Suppressor macrophage (primary cell): ENCODE measurements around the gene TAAR5.
"Not testable (repeated sequence)": the region's sequence is repeated elsewhere in the genome, so short reads cannot be mapped to it uniquely, and the experiment has no call there.

Source experiments
- DNase-seq, 4 experiments: peaks; one replicate each; pipeline ENCODE4 v3.0.0-alpha.2; 2020 to 2022
- total RNA-seq, 17 experiments: gene quantifications; one replicate each; lab custom pipeline; 2026; ENCODE audit warnings: mixed read lengths in 6 of 17, inconsistent platforms in 3 of 17; lab: John Stamatoyannopoulos, UW

Gene TAAR5, protein sequence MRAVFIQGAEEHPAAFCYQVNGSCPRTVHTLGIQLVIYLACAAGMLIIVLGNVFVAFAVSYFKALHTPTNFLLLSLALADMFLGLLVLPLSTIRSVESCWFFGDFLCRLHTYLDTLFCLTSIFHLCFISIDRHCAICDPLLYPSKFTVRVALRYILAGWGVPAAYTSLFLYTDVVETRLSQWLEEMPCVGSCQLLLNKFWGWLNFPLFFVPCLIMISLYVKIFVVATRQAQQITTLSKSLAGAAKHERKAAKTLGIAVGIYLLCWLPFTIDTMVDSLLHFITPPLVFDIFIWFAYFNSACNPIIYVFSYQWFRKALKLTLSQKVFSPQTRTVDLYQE
- total RNA-seq, result 0 to 0.22 (median 0) reads per million in 17 experiments

DNA sequence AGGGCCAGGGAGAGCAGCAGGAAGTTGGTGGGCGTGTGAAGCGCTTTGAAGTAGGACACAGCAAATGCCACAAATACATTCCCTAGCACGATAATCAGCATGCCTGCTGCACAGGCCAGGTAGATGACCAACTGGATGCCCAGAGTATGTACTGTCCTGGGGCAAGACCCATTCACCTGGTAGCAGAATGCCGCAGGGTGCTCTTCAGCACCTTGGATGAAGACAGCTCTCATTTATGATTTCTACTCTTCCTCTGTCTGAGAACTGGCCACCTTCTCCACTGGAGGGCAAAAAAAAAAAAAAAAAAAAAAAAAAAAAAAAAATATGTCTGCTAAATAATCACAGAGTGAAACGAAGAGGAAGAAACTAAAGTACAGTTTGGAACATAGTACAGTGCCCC lies at the start of gene TAAR5:
TAAR5 (minus strand) TSS at position 288 of the 400 bp plus-strand sequence; CDS start at position 233, 55 bp downstream.
- DNase-seq, result no peak

DNA sequence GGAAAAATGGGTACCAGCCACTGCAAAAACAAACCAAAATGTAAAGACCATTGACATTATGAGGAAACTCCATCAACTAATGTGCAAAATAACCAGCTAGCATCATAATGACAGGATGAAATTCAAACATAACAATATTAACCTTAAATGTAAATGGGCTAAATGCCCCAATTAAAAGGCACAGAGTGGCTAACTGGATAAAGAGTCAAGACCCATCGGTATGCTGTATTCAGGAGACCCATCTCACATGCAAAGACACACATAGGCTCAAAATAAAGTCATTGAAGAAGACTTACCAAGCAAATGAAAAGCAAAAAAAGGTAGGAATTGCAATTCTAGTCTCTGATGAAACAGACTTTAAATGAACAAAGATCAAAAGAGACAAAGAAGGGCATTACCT lies 47.6 kb upstream of the TAAR5 start:
- not testable (repeated sequence) for DNase-seq

DNA sequence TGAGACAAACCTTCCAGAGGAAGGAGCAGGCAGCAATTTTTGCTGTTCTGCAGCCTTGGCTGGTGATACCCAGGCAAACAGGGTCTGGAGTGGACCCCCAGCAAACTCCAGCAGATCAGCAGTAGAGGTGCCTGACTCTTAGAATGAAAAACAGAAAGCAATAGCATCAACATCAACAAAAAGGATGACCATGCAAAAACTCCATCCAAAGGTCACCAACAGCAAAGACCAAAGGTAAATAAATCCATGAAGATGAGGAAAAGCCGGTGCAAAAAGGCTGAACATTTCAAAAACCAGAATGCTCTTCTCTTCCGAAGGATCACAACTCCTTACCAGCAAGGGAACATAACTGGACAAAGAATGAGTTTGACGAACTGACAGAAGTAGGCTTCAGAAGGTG lies 46.4 kb upstream of the TAAR5 start:
- not testable (repeated sequence) for DNase-seq

DNA sequence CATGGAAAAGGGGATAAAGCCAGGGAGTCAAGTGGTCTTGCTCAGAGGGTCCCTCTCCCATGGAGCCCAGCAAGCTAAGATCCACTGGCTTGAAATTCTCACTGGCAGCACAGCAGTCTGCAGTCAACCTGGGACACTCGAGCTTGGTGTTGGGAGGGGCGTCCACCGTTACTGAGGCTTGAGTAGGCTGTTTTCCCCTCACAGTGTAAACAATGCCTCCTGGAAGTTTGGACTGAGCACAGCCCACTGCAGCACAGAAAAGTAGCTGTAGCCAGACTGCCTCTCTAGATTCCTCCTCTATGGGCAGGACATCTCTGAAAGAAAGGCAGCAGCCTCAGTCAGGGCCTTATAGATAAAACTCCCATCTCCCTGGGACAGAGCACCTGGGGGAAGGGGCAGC lies 45.7 kb upstream of the TAAR5 start:
- not testable (repeated sequence) for DNase-seq

DNA sequence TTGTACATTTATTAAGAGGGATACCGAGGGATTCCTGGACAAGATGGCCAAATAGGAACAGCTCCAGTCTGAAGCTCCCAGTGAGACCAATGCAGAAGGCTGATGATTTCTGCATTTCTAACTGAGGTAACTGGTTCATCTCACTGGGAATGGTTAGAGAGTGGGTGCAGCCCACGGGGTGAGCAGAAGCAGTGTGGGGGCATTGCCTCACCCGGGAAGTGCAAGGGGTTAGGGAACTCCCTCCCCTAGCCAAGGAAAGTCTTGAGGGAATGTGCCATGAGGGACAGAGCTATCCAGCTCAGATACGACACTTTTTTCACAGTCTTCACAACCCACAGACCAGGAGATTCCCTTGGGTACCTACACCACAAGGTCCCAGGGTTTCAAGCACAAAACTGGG lies 45.3 kb upstream of the TAAR5 start:
- DNase-seq, result peak in 3 of 4 experiments; percentile 9 to 33 (median 11)

DNA sequence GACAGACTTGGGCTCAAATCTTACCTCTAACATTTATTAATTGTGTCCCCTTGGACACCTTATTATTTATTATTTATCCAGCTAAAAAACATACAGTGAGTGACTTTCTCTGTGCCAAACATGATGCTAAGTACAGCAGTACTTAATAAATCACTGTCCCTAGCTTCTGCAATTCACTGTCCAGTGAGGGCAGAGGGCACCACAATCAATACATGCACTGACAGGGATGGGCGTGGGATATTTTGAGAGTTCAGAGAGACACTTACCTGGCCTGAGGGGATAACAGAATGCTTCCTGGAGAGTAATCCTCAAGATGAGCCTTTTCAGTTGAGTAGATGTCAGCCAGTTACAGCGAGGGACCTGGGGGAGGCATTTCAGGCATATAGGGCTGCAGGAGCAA lies 43.8 kb upstream of the TAAR5 start:
- no peak for DNase-seq

DNA sequence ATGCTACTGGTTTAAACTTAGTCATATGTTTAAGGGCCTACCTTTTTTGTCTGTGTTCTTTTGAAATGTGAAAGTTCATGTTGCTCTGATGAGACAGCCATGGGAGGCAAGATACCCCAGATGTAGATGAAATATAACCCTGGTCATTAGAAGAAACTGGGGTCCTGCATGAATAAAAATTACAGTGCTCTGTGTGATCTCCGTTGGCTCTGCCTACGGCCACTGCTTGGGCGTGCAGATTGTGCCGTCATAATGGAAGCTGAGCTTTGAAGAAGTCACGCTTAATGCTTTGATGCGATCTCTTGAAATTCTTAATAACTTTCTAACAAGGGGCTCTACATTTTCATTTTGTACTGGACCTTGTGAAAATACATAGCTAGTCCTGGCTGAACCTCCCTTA lies 34.6 kb upstream of the TAAR5 start, which contains the start of gene TAAR2:
TAAR2 (minus strand) TSS at position 101 of the 400 bp plus-strand sequence; CDS start at position 101, 0 bp downstream.
- DNase-seq, result no peak

DNA sequence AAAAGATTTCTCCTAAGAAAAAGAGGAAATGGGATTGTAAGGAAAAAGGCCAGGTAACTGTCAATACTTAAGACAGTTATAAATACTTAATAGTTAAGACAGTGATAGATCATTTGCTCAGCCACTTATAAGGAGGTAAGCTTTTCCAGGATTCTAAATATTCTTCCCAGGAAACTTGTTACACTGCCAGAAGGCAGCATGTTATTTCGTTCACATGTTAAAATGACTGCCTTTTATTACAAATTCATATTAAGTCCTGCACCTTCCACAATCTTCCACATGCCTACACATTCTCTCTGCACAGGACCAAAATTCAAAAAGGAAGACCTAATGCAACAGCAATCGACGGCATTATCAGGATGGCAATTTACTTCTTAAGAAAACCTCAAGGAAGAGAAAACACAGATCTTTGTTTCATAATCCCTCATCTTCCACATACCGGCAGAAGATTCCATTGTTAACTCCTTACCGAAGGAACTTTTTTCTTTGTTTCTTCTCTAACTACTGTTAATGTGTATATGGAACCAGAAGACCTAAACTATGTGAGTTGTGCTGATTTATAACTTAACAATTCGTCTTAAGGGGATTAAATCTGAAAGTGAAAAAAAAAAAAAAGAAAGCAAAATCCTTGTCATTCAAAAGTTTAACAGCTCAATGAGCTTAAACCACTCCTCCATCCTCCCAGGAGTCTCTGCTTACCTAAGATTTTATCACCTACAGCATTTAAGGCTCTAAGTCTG lies 33.7 kb upstream of the TAAR5 start:
- no peak for DNase-seq

DNA sequence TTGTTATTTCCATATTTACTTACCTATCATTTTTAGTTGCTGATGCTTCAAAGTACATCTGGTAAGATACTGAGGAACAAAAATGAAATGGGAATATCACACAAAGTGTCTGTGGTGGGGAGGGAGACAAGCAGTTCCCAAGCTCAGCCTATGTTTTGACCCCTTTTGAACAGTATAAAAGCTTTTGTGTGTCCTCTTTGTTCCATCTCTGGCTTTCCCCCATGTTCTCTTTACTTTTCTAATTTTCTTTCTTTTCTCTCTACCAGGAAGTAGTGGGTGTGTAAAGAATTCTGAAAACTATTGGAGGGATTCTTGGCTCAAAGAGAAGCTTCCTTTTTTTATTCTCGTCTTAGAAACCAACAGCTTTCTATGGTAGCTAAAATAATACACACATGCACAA lies 27.1 kb upstream of the TAAR5 start:
- no peak for DNase-seq

DNA sequence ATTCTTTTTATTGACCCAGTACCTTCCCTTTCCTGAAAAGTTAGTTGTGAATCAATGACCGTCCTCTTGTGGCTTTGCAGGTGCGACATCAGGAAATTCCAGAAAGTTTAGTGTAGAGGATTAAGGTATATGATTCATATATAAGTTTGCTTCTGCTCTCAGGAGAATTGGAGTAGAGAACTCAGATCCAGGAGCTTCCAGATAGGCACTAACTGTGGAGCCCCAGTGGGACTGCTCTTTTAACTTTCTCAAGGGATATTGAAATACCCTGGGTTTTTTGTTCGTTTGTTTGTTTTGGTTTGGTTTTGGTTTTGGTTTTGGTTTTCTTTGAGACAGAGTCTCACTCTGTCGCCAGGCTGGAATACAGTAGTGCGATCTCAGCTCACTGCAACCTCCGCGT lies 25.0 kb upstream of the TAAR5 start:
- DNase-seq, result no peak

DNA sequence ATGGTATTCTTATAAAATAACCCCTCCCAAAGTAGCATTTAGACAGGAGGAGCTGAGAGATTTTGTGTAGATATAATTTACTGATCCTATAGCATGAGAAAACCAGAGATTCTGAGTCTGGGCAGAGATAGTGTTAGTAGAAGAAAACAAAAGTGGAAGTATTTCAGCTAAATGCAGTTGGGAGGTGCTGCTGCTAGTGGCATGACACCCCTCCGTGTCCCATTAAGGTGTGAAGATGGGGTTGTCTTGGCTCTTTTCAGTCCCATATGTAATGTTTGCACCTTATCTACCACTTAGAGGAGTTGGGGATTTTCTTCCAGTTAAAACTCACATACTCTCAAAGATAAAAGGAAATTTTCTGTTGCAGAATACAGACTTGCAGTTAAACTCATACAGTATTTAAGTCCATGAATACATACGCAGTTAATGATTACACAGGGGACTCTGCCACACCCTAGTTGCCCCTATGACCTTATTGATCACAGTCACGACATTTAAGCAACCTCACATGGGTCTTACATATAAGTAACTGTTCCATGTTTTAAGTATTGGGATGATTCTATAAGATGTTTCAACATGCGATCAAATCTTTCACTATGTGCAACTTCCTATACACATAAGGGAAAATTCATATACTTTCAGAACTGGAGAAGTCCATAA lies 23.0 kb upstream of the TAAR5 start:
- DNase-seq, result no peak

DNA sequence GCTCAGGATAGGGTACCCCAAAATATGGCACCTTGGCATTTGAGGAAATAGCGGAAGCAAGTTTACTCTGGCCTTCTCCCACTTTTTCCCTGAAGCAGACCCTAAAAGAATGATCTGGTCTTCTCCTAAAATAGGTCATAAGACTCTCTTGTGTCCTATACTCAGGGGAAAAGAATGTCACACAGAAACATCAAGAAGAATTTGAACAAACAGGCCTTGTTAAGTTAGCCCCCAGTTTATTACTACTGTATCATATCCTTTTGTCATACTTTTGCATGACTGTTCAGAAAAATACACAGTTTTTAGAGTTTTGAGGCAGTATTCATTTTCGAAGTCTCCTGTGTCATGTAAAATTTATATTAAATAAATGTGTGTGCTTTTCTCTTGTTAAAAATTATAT lies 22.1 kb upstream of the TAAR5 start:
- DNase-seq, result no peak

DNA sequence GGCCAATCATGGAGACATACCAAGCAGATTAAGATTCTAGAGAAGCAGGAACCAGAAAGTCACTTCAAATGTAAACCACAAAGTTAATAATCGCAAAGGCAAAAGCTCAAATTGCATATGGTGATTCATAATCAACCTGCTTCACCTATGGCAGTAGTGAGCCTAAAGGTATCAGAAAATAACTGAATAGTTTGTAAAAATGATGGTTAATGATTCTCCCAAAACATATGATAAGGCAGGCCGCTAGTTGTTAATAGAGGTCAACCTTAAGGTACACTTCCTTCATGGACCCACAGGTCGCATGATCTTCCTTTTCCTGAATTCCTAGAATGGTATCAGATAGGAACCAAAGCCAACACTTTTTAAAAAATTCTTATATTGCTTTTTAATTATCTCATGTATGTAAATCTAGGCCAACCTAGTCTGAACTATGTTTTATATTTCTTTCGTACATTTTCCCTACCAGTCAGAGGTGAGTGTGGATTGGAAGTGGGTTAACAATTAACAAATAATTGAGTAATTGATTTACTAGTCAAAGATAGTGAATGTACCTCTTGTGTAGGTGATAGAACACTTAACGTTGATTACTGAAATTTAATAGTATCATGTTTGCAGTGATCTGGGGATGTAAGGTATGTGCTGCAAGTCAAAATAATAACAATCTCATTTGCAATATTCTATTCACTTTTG lies 18.1 kb upstream of the TAAR5 start:
- no peak for DNase-seq

DNA sequence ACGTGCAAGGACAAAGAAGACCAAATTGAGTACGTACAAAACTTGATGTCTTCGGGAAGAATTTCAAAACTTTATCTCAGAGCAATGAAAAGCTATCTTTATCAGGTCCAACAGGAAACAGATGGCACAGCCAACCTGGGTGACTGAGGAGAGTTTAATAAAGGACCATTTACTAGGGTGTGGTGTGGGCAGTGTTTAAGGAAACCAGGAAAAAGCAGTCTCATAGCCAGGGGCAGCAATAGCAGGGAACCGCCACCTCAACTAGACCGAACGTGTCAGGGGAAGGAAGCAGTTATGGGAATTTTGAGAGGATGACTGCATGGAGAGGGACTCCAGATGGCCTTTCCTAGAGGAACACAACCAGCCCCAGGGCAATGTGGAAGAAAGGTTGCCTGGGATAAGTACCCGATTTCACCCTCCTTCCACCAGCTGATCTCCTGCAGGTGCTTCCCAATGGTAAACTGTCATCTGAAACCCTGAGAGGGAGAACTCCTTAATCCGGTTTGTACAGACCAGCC lies 15.2 kb upstream of the TAAR5 start:
- DNase-seq, result no peak

DNA sequence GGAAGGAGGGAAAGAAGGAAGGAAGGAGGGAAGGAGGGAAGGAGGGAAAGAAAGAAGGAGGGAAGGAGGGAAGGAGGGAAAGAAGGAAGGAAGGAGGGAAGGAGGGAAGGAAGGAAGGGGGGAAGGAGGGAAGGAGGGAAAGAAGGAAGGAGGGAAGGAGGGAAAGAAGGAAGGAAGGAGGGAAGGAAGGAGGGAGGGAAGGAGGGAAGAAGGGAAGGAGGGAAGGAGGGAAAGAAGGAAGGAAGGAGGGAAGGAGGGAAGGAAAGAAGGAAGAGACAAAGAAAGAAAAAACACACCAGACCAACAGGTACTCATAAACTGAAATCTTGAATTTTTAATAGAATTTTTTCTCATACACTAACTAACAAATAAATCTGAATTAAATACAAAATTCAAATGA lies 11.4 kb upstream of the TAAR5 start:
- not testable (repeated sequence) for DNase-seq

DNA sequence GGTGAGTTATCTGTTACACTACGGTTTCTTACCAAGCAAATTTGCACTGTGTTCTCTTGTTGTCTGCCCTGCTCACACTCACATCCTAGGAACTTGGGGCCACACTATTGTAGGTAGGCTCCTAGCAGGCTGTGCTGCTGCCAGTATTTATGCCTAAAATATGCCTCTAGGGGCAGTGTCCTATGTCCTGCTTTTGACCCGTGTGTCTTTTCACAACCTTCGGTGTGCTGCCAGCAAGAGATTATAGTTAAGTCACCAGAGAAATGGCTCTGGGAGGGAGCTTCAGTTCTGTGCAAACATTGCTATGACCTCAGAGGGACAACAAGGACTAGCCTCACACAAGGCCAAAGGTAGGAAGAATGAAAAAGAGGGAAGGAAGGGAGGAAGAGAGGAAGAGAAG lies 8.9 kb upstream of the TAAR5 start:
- DNase-seq, result peak in 3 of 4 experiments; percentile 22 to 41 (median 31)

DNA sequence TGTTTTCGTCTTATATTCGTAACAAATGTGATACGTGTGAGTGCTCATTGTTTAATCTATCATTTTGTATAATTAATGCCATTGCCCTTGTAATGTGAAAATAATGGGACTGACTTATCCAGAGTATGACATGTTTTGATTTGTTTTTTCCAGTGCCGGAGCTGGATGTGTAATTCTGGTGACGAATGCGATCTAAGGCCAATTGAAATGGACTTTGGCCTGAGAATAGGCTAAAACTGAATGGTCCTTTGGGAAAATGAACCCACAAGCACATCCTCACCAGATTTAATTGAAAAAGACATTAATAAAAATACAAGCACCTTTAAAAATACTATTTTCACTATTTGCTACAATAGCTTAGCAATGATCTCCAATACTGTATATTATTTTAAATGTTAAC lies 6.7 kb upstream of the TAAR5 start:
- no peak for DNase-seq

DNA sequence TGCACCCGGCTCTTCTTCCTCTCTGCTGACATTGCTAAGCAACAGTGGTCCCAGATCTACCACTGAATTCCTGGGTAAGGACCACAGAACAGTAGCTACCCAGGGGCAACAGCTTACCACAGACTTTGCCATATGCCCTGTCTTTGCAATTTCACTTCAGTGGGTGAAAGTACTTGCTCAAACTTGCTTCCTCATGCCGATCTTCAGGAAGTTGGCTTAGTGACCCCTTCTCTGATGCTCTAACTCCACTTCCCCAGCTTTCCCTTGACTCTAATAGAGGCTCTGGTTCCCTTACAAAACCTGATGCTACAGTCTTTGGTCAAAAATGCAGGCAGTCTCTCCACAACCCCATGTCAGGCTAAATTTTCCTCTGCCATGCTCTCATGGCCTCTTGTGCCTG lies 3.3 kb upstream of the TAAR5 start:
- DNase-seq, result peak; percentile 42 to 74 (median 54)

DNA sequence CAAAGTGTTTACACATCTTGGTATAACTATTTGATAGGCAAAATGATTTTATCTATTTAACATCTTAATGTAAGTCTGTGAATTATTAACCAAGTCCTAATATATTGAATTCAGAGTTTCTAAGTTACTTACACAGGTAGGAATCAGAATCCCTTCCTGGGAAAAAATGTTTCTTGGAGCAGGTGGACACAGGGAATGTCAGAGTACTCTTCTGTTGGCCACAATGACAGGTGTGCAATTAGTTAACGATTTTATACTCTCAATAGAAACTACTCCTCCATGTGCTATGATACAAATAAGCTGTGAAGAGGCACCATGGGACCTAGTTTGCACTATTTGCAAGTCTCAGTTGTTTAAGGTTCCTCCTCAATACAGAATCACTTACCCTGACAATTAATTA lies 821 bp upstream of the TAAR5 start:
- no peak for DNase-seq

DNA sequence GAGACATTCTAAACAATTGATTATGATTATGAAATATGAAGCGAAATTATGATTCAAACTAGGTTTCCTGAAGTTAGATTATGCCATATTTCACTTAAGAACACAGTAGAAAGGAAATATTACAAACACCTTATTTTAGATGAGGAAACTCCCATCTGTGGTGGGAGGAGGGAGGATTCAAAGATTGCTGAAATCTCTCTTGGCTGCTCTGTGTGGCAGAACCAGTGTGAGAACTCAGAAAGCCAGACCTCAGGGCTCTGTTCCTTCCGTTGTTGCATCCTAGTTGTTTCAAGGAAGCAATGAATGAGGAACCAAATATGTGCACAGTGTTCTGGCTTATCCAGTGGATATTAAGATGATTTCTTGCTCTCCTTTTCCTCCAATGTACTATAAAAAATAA lies 2.1 kb downstream of the TAAR5 start:
- DNase-seq, result peak; percentile 49 to 79 (median 69)

DNA sequence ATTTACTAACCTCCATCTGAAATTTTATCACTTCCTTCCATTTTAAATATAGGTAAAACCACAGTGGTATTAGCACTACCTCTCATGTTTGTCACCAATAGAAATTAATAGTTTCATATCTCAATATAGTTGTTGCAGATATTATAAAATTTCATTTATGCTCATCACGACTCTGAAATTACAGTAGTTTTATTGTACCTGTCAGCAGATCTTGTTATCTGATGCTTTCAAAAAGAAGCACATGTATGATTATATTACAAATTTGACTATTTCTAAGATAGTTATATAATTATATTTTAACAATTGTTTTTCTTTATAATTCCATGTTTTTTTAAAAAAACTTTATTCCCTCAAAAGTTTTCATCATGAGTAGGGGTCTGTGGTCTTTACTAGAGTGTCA lies 4.8 kb downstream of the TAAR5 start:
- DNase-seq, result no peak

DNA sequence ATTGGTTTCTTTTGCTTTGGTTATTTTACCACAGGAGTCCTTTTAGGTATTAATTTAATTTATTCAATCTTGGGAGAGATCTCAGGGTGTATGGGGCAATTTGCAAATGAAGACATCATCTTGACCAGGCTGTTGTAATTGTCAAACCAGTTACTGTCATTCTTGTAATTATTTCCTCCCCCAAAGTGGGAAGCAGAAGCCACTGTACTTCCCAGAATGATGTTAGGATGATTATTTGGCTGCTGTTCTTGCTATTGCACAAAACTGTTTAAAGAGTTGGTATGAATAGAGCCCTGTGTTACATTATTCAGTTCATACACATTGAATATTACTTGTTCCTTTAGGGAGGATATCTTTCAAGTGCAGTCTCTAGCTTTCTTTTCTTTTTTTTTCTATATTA lies 17.8 kb downstream of the TAAR5 start:
- peak; percentile 4 to 64 (median 24) for DNase-seq
